Adrenal gland (tissue), 5 donors: ENCODE data around the gene TUBB4B.

ENCODE experiments used
- CTCF ChIP-seq, 6 experiments: fragments of 450-650 bp in 4 of 6; fragments of 200-600 bp in 2 of 6; sonication (generic) in 1 of 6; IDR thresholded peaks; 1 replicate in 5 of 6; 2 replicates in 1 of 6; pipeline versions ENCODE4 v1.5.1 to v1.8.0; 2016 to 2021; ENCODE audit warnings: antibody characterized with exemption in 6 of 6, mild to moderate bottlenecking in 2 of 6, moderate library complexity in 1 of 6
- POLR2A ChIP-seq, 2 donors: fragments of 450-650 bp; IDR thresholded peaks; one replicate each; pipeline ENCODE4 v1.6.1; 2017; ENCODE audit warnings: antibody characterized with exemption in 2 of 2, mild to moderate bottlenecking in 2 of 2, moderate library complexity in 1 of 2
- donor health status: DM: no; HTN: no; CAD: no.

GRCh38 chr9:137198902-137199283 lies 42.2 kb upstream of the TUBB4B start:
- TF ChIP-seq CTCF (IDR thresholded peaks at IDR 0.05) (no peak), POLR2A (IDR thresholded peaks at IDR 0.05) (no peak)
